ENCODE results near the gene GDPD2. TPM values are rescaled to one million over a fixed set of nuclear protein-coding genes. Genes with fewer than 3 reads are reported as not detected.

Gene GDPD2
- total RNA-seq, 4 donors from 2014 or later, result 0.21 to 0.30 TPM; not detected in 2

DNA sequence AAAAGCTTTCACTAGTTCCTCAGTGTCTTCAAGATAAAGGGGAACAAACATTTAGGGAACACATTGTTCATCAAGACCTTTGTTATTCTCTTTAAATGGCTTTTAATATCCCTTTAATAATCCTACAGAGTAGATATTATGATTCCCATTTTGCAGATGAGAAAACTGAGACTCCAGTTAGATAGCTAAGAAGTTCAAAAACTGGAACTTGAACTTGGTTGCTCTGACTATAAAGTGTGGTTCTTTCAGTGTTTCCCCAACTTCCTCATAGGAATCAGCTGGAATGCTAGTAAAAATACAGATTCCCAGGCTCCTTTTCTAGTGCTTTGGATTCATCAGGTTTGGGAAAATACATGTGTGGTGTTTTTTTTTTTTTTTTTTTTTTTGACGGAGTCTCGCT, 59.2 kb downstream of the GDPD2 start:
- no peaks in the 10 kb centered on the region for H3K9me3 ChIP-seq
- peaks cover 0 to 33% (median 1%) of the 10 kb centered on the region in 4 donors for H3K4me1 ChIP-seq
- no peak for TF ChIP-seq POLR2A (IDR thresholded peaks at IDR 0.05)
- no peak for TF ChIP-seq EP300 (IDR thresholded peaks at IDR 0.05)
- TF ChIP-seq, protein P1, sequence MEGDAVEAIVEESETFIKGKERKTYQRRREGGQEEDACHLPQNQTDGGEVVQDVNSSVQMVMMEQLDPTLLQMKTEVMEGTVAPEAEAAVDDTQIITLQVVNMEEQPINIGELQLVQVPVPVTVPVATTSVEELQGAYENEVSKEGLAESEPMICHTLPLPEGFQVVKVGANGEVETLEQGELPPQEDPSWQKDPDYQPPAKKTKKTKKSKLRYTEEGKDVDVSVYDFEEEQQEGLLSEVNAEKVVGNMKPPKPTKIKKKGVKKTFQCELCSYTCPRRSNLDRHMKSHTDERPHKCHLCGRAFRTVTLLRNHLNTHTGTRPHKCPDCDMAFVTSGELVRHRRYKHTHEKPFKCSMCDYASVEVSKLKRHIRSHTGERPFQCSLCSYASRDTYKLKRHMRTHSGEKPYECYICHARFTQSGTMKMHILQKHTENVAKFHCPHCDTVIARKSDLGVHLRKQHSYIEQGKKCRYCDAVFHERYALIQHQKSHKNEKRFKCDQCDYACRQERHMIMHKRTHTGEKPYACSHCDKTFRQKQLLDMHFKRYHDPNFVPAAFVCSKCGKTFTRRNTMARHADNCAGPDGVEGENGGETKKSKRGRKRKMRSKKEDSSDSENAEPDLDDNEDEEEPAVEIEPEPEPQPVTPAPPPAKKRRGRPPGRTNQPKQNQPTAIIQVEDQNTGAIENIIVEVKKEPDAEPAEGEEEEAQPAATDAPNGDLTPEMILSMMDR (IDR thresholded peaks at IDR 0.05), result no peak
- no peak for DNase-seq (ENCODE audit: low spot score in 2 of 2)
- WGBS, 2 donors, result 95 to 100% methylated on average over 1 to 2 of the region's 2 CpGs
- H3K27ac ChIP-seq, result no peak overlapping the region
- H3K4me3 ChIP-seq, result no peak overlapping the region
- peaks cover 0 to 17% of the 10 kb centered on the region in 2 donors for H3K27me3 ChIP-seq
- H3K36me3 ChIP-seq, result peaks cover 0 to 6% (median 0%) of the 10 kb centered on the region in 3 donors

Small RNAs within 50 kb of the gene (small RNA-seq; reads per million reads assigned to genes)
- gene RNU4-81P (not detected), gene RNY4P23 (4.1 reads per million, percentile 81 among the genes with 10 or more reads in this experiment)

Other genes with a start within 250 kb of the GDPD2 start
- not detected for gene DGAT2L6, start 245.8 kb upstream of the GDPD2 start, total RNA-seq
- gene AWAT1, start 188.7 kb upstream of the GDPD2 start, total RNA-seq, result not detected
- gene P2RY4, start 163.1 kb upstream of the GDPD2 start, total RNA-seq, result 1 to 10 TPM in 2 of 4 donors, under 1 TPM in 2; 0.60 to 3.9 (median 1.3) TPM
- gene ARR3, start 155.0 kb upstream of the GDPD2 start, total RNA-seq, result not detected
- gene RAB41, start 141.1 kb upstream of the GDPD2 start, total RNA-seq, result not detected
- 10 to 100 TPM; 16.4 to 29.2 (median 20.2) TPM for gene PDZD11, start 133.4 kb upstream of the GDPD2 start, total RNA-seq
- gene KIF4A, start 133.2 kb upstream of the GDPD2 start, total RNA-seq, result under 1 TPM in 1 of 4 donors, not detected in 3; 0.59 TPM
- 10 to 100 TPM in 2 of 4 donors, 1 to 10 TPM in 2; 5.0 to 14.5 (median 10.4) TPM for gene DLG3, start 21.5 kb downstream of the GDPD2 start, total RNA-seq